HL-60 (cell line): Measurements from ENCODE around the gene TBC1D5.

ENCODE experiments used
- GABPA ChIP-seq: IDR thresholded peaks from 2 replicates; pipeline ENCODE4 v1.6.1; 2012; ENCODE audit warnings: low read depth
- POLR2AphosphoS5 ChIP-seq: IDR thresholded peaks from 2 replicates; pipeline ENCODE4 v1.6.1; 2012; ENCODE audit warnings: low read depth
- SPI1 ChIP-seq: IDR thresholded peaks from 2 replicates; pipeline ENCODE4 v1.6.1; 2012; ENCODE audit warnings: low read depth, mild to moderate bottlenecking, borderline replicate concordance
- TF ChIP-seq, protein P1 (sequence below): IDR thresholded peaks from one replicate; pipeline ENCODE4 v1.5.1; 2011; ENCODE audit warnings: low read length, control low read depth, inconsistent platforms; ENCODE audit not compliant: insufficient read depth
- TF ChIP-seq, protein P2 (sequence below): IDR thresholded peaks from 2 replicates; pipeline ENCODE4 v1.6.1; 2012; ENCODE audit warnings: low read depth; ENCODE audit not compliant: insufficient replicate concordance

DNA sequence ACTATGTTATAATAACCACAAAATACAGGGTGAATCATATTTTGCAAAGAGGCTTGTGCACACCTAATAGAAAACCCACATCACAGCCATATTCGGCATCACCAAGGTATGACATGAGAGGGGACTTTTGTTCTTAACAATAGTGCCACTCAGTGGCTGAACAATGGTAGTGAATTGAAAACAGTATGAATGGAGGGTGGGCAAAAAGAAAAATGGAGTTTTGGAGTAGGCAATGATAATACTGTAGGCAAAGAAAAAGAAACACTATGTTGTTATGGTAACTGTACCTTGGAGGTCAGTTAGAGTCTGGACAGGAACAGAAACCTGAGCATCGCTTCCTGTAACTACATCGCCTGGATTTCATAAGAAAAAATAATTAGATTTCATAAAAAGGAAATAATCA, 509.0 kb downstream of the TBC1D5 start:
- TF ChIP-seq, protein P1, sequence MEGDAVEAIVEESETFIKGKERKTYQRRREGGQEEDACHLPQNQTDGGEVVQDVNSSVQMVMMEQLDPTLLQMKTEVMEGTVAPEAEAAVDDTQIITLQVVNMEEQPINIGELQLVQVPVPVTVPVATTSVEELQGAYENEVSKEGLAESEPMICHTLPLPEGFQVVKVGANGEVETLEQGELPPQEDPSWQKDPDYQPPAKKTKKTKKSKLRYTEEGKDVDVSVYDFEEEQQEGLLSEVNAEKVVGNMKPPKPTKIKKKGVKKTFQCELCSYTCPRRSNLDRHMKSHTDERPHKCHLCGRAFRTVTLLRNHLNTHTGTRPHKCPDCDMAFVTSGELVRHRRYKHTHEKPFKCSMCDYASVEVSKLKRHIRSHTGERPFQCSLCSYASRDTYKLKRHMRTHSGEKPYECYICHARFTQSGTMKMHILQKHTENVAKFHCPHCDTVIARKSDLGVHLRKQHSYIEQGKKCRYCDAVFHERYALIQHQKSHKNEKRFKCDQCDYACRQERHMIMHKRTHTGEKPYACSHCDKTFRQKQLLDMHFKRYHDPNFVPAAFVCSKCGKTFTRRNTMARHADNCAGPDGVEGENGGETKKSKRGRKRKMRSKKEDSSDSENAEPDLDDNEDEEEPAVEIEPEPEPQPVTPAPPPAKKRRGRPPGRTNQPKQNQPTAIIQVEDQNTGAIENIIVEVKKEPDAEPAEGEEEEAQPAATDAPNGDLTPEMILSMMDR, result peak; percentile 53
- TF ChIP-seq POLR2AphosphoS5, result no peak
- TF ChIP-seq, protein P2, sequence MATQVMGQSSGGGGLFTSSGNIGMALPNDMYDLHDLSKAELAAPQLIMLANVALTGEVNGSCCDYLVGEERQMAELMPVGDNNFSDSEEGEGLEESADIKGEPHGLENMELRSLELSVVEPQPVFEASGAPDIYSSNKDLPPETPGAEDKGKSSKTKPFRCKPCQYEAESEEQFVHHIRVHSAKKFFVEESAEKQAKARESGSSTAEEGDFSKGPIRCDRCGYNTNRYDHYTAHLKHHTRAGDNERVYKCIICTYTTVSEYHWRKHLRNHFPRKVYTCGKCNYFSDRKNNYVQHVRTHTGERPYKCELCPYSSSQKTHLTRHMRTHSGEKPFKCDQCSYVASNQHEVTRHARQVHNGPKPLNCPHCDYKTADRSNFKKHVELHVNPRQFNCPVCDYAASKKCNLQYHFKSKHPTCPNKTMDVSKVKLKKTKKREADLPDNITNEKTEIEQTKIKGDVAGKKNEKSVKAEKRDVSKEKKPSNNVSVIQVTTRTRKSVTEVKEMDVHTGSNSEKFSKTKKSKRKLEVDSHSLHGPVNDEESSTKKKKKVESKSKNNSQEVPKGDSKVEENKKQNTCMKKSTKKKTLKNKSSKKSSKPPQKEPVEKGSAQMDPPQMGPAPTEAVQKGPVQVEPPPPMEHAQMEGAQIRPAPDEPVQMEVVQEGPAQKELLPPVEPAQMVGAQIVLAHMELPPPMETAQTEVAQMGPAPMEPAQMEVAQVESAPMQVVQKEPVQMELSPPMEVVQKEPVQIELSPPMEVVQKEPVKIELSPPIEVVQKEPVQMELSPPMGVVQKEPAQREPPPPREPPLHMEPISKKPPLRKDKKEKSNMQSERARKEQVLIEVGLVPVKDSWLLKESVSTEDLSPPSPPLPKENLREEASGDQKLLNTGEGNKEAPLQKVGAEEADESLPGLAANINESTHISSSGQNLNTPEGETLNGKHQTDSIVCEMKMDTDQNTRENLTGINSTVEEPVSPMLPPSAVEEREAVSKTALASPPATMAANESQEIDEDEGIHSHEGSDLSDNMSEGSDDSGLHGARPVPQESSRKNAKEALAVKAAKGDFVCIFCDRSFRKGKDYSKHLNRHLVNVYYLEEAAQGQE, result no peak
- no peak for TF ChIP-seq SPI1
- TF ChIP-seq GABPA, result no peak
